HL-60 (cell line): ENCODE data around the gene ZBTB42.

Experiments used
- GABPA ChIP-seq: IDR thresholded peaks from 2 replicates; pipeline ENCODE4 v1.6.1; 2012; ENCODE audit warnings: low read depth
- POLR2AphosphoS5 ChIP-seq: IDR thresholded peaks from 2 replicates; pipeline ENCODE4 v1.6.1; 2012; ENCODE audit warnings: low read depth
- REST ChIP-seq: IDR thresholded peaks from 2 replicates; pipeline ENCODE4 v1.6.1; 2012; ENCODE audit warnings: low read depth; ENCODE audit not compliant: insufficient replicate concordance
- SPI1 ChIP-seq: IDR thresholded peaks from 2 replicates; pipeline ENCODE4 v1.6.1; 2012; ENCODE audit warnings: low read depth, mild to moderate bottlenecking, borderline replicate concordance
- TF ChIP-seq, protein P1 (sequence below): IDR thresholded peaks from one replicate; pipeline ENCODE4 v1.5.1; 2011; ENCODE audit warnings: low read length, control low read depth, inconsistent platforms; ENCODE audit not compliant: insufficient read depth

GRCh38 chr14:104773505-104774452 lies 27.1 kb upstream of the ZBTB42 start:
- TF ChIP-seq GABPA = no peak
- TF ChIP-seq POLR2AphosphoS5 = peak; percentile 15; the same call in 1 of the 2 replicates
- TF ChIP-seq, protein P1, sequence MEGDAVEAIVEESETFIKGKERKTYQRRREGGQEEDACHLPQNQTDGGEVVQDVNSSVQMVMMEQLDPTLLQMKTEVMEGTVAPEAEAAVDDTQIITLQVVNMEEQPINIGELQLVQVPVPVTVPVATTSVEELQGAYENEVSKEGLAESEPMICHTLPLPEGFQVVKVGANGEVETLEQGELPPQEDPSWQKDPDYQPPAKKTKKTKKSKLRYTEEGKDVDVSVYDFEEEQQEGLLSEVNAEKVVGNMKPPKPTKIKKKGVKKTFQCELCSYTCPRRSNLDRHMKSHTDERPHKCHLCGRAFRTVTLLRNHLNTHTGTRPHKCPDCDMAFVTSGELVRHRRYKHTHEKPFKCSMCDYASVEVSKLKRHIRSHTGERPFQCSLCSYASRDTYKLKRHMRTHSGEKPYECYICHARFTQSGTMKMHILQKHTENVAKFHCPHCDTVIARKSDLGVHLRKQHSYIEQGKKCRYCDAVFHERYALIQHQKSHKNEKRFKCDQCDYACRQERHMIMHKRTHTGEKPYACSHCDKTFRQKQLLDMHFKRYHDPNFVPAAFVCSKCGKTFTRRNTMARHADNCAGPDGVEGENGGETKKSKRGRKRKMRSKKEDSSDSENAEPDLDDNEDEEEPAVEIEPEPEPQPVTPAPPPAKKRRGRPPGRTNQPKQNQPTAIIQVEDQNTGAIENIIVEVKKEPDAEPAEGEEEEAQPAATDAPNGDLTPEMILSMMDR = no peak
- TF ChIP-seq REST = no peak
- TF ChIP-seq SPI1 = no peak
